HepG2 (cell line): ENCODE results near the gene ZNF318. TPM values are rescaled to one million over a fixed set of nuclear protein-coding genes. Genes with fewer than 3 reads are reported as not detected.
A peak's percentile ranks its signal among the peaks of the same experiment; 100 is the strongest.

ENCODE experiments used
- BORCS8-MEF2B ChIP-seq: sonication (generic); formaldehyde crosslinking; IDR thresholded peaks from 2 replicates; pipeline ENCODE4 v1.8.0; 2022; ENCODE audit warnings: mild to moderate bottlenecking, missing genetic modification reagents
- GPBP1L1 ChIP-seq: sonication (generic); formaldehyde crosslinking; IDR thresholded peaks from 2 replicates; pipeline ENCODE4 v1.5.0; 2020; ENCODE audit warnings: mild to moderate bottlenecking, missing genetic modification reagents
- MYC ChIP-seq: sonication (generic); formaldehyde crosslinking; IDR thresholded peaks from 2 replicates; pipeline ENCODE4 v1.9.0; 2021; ENCODE audit warnings: missing genetic modification reagents, borderline replicate concordance
- NAIF1 ChIP-seq: sonication (generic); formaldehyde crosslinking; IDR thresholded peaks from 2 replicates; pipeline ENCODE4 v1.5.0; 2020; ENCODE audit warnings: mild to moderate bottlenecking, missing genetic modification reagents, borderline replicate concordance
- NFYC ChIP-seq: IDR thresholded peaks from 2 replicates; pipeline ENCODE4 v1.6.1; 2016; ENCODE audit warnings: missing genetic modification reagents, missing compliant biosample characterization
- PAX8 ChIP-seq: sonication (generic); formaldehyde crosslinking; IDR thresholded peaks from 2 replicates; pipeline ENCODE4 v1.8.0; 2022; ENCODE audit warnings: mild to moderate bottlenecking, missing genetic modification reagents, borderline replicate concordance
- PRDM10 ChIP-seq: sonication (generic); formaldehyde crosslinking; IDR thresholded peaks from 2 replicates; pipeline ENCODE4 v1.4.0; 2020; ENCODE audit warnings: low read depth, missing genetic modification reagents
- PRDM15 ChIP-seq: sonication (generic); formaldehyde crosslinking; IDR thresholded peaks from 2 replicates; pipeline ENCODE4 v1.4.0; 2020; ENCODE audit warnings: missing genetic modification reagents
- SP4 ChIP-seq: sonication (generic); formaldehyde crosslinking; IDR thresholded peaks from 2 replicates; pipeline ENCODE4 v1.8.1; 2023; ENCODE audit warnings: mild to moderate bottlenecking, missing genetic modification reagents
- ZBTB1 ChIP-seq: sonication (generic); formaldehyde crosslinking; IDR thresholded peaks from 2 replicates; pipeline ENCODE4 v1.4.0; 2020; ENCODE audit warnings: missing genetic modification reagents, borderline replicate concordance
- ZNF414 ChIP-seq: sonication (generic); formaldehyde crosslinking; IDR thresholded peaks from 2 replicates; pipeline ENCODE4 v1.5.0; 2020; ENCODE audit warnings: missing genetic modification reagents
- ZNF770 ChIP-seq: sonication (generic); formaldehyde crosslinking; IDR thresholded peaks from 2 replicates; pipeline ENCODE4 v1.5.0; 2020; ENCODE audit warnings: mild to moderate bottlenecking, missing genetic modification reagents
- polyA plus RNA-seq, 8 experiments: library from polyadenylated mRNA; depleted of rRNA in 3 of 8; stranded (reverse) in 7 of 8; unstranded in 1 of 8; fragments of >200 nt; fragmentation: Illumina TruSeq in 4 of 8; extraction: Trizol in 4 of 8; gene quantifications; 2 replicates each; pipeline versions ENCODE4 v1.2.1 to v1.2.3, GENCODE V29; 2011 to 2016; ENCODE audit warnings: low read depth in 4 of 8, missing spikeins in 1 of 8, mixed read lengths in 1 of 8; ENCODE audit not compliant: insufficient read depth in 1 of 8
- total RNA-seq, 5 experiments: library from RNA; depleted of rRNA; stranded (reverse); fragments of >200 nt; fragmentation: Illumina TruSeq; extraction: Trizol; gene quantifications; 2 replicates each; pipeline ENCODE4 v1.2.3, GENCODE V29; 2016; ENCODE audit warnings: low read depth in 1 of 5

ZNF318 gene
- total and polyA plus RNA-seq, 2 of the 13 experiments (the other 11 are each of a cell fraction or from before 2014, with no cell fraction given): 13.0 to 14.5 TPM

- TF ChIP-seq PRDM10 (CRISPR knock-in tag): no peak
- 0 out of 2 replicates have a peak, but pooled peaks have one; percentile 15 for TF ChIP-seq SP4 (CRISPR knock-in tag)
- no peak for TF ChIP-seq NFYC (CRISPR knock-in tag)
- 0 out of 2 replicates have a peak, but pooled peaks have one; percentile 19 for TF ChIP-seq ZNF414 (CRISPR knock-in tag)
- TF ChIP-seq NAIF1 (CRISPR knock-in tag): no peak
- 0 out of 2 replicates have a peak, but pooled peaks have one; percentile 71 for TF ChIP-seq PAX8 (CRISPR knock-in tag)
- TF ChIP-seq BORCS8-MEF2B (CRISPR knock-in tag): 0 out of 2 replicates have a peak, but pooled peaks have one; percentile 14
- TF ChIP-seq MYC (CRISPR knock-in tag): peak; percentile 57; the same call in 1 of the 2 replicates
- no peak for TF ChIP-seq GPBP1L1 (CRISPR knock-in tag)
- peak; percentile 56; the same call in 1 of the 2 replicates for TF ChIP-seq PRDM15 (CRISPR knock-in tag)
- peak; percentile 31; the same call in 1 of the 2 replicates for TF ChIP-seq ZNF770 (CRISPR knock-in tag)
- no peak for TF ChIP-seq ZBTB1 (CRISPR knock-in tag)
Measured at GRCh38 chr6:43297644-43298564, 71.5 kb downstream of the ZNF318 start, which contains the start of gene SLC22A7 (continued).
